Ecto neural progenitor cell (in vitro differentiated cells): ENCODE data around the gene DNAJA3.

ENCODE experiments used
- DNase-seq: peaks from one replicate; pipeline ENCODE4 v3.0.0-alpha.2; 2018; ENCODE audit warnings: low spot score

Gene DNAJA3

DNA sequence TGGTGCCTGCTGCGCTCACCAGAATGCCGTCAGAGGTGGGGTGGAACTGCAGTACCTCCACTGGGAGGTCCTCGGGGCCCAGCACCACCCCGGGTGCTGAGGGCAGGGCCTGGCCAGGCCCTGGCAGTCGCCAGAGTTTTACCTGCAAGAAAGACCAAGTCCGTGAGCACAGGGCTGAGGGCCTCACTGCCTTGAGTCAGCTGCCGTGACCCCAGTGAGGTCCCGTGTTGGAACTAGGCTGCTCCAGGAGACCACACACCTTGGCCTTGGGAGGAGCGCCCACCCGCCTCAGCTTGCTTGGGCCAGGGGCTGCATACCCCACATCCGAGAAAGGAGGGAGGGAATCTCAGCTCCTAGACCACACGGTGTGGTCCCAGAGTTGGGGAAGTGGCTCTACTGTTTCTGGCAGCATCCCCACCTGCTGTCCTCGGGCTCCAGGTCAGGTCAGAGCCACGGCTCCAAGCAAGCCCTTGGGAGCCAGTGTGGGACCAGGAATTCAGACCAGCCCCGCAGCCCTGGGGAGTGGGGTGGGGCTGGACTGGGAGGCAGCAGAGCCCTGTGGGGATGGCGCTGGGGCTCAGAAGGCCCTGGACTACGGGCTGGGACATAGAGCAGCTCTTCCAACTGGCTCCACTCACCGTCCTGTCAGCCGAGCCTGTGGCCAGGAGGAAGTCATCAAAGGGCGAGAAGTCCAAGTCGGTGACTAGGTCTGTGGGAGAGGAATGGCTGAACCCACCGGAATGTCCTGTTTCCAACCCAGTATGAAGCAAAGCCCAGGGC, 17.9 kb upstream of the DNAJA3 start:
- DNase-seq, result no peak

DNA sequence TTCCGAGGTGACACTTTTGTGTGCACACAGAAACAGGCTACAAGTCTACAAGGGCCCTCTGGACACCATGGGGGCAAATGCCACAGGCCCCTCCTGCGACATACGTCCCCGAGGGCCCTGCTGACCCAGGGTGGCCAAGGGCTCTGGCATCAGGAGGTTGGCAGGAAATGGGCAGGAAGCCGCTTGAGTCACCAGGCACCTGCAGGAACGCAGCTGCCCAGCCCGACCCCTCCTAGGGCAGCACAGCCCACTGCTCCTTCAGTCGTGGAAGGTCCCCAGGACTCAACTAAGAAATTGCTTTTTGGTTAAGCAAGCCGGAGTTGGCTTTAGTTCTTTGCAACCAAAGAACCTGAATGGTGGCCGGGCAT, 17.4 kb upstream of the DNAJA3 start:
- no peak for DNase-seq

- no peak for DNase-seq
These were observed 16.4 kb upstream of the DNAJA3 start for GRCh38 chr16:4409081-4409932.

DNA sequence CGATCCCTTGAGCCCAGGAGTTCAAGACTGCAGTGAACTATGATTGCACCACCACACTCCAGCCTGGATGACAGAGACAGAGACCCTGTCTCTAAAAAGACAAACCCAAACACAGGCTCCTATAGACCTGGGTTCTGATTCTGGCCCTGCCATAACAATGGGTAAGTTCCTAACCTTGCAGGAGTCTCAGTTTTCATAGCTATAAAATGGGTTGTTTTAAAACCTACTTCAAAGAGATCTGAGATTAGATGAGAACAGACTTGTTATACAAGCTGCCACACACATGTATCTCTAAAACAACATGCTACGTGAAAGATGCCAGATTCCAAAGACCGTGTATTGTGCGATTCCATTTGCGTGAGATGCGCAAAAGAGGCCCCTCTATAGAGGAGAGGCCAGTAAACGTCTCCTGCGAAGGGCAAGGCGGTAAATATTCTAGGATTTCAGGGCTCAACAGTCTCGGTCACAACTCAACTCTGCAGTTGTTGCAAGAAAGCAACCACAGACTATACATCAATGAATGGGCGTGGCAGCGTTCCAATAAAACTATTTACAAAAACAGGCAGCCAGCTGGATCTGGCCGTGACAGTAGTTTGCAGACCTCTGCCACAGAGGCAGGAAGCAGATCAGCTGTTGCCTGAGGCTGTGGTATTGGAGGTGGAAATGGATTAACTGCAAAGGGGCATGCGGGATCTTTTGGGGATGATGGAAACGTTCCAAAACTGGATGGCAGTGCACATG, 15.2 kb upstream of the DNAJA3 start:
- DNase-seq, result no peak

GRCh38 chr16:4411684-4412083, 14.0 kb upstream of the DNAJA3 start:
- DNase-seq, result no peak

DNA sequence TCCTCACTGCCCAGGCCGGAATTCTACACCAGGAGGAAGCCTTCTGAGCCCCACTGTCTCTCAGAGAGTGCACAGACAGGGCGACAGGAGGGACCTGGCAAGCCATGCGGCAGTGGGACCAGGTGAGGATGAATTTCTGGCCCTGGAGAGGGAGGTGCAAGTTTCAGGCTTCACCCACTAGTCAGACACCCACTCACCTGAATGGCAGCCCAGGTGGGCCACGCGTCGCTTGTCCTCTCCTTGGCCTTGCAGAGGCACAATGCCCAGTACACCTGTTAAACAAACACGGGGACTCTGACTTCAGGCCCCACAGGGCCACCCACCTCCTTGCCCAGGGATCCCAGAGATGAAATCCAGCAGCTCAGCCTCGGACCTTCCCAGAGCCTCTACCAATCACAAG, 13.5 kb upstream of the DNAJA3 start:
- DNase-seq, result no peak

GRCh38 chr16:4412854-4413253, 12.8 kb upstream of the DNAJA3 start:
- no peak for DNase-seq

DNA sequence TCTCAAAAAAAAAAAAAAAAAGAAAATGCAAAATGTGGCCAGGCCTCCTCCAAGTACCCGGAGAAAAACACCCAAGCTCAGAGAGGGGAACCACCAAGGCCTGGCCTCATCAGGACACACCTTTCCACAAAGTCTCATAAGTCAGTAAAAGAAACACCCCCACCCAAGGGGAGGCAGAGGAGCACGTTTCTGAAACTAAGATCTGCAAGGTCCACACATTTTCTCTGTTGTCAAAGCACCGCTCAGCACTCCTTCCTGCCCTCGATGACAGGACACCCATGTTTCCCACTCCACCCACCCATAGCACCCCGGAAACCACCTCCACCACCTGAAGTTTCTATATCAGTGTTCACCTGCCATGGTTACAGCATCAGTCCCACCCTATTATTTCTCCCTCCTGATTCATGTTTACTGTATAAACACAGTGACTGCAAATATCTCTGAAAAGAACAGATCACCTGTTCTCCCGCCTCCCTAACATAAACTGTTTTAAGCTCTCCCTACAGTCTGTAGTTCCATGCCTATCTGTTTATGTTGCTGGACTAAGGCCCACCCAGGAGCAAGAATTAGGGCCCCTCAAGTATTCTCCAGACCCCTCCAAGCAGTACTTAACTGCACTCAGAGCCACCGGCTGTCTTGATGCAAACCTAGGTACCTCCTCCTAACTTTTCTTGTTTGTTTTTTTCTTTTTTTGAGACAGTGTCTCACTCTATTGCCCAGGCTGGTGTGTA, 11.3 kb upstream of the DNAJA3 start:
- no peak for DNase-seq

- no peak for DNase-seq
These were observed 10.0 kb upstream of the DNAJA3 start for GRCh38 chr16:4415538-4416199.

- DNase-seq, result peak; percentile 94
These were observed 9.3 kb upstream of the DNAJA3 start, which contains the start of gene CORO7 for GRCh38 chr16:4416200-4417032. CORO7 (minus strand) TSS chr16:4416596; CDS start chr16:4416518, 78 bp downstream.

DNA sequence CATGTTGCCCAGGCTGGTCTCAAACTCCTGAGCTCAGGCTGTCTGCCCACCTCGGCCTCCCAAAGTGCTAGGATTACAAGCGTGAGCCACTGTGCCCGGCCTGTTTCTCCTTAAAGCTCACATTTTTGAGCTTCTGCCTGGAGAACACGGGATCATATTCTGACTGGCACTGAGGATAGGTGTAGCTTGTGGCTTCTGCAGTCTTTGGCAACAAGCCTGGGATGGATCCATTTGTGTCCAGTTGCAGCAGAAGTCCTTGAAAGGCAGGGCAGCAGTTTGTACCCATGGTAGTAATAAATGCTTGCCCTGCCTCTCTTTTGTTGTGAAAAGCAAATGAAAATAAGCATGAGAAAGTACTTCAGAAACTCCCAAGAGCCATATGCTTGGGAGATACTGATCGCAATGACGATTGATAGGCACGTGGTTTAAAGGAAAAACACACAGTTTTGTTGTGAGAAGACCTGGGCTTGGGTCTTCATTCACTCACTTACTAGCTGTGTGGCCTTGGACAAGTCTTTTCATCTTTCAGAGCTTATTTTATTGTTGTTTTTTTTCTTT, 6.2 kb upstream of the DNAJA3 start:
- DNase-seq, result no peak

GRCh38 chr16:4420505-4421105, 5.1 kb upstream of the DNAJA3 start:
- no peak for DNase-seq

DNA sequence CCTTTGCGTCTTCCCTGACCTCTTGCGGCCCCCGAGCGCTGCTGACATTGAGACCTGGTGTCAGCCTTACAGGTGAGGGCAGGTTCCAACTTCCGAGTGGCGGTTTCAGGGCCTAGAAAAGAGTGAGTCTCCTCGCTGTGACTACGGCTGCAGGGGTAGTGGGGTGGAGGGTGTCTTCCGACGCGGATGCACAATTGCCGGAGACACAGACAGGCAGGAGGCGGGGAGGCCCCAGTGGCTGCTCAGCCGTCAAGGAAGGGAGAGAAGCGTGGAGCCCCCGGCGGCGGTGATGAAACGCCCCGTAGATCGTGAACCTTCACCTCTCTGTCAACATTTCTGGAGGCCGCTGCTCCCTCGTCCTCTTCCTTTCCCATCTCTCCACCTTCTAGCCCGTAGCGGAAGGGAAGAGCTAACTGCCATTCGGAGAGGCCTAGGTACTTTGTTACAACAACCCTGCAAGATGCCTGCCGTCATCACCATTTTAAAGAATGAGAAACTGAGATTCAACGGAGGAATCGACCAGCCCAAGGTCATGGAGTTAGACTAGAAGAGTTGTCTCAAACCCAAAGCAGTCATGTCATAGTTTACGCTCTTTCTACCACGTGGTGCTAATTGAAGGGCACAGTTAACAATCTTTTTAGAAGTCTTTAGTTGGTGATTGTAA, 485 bp downstream of the DNAJA3 start:
- no peak for DNase-seq

DNA sequence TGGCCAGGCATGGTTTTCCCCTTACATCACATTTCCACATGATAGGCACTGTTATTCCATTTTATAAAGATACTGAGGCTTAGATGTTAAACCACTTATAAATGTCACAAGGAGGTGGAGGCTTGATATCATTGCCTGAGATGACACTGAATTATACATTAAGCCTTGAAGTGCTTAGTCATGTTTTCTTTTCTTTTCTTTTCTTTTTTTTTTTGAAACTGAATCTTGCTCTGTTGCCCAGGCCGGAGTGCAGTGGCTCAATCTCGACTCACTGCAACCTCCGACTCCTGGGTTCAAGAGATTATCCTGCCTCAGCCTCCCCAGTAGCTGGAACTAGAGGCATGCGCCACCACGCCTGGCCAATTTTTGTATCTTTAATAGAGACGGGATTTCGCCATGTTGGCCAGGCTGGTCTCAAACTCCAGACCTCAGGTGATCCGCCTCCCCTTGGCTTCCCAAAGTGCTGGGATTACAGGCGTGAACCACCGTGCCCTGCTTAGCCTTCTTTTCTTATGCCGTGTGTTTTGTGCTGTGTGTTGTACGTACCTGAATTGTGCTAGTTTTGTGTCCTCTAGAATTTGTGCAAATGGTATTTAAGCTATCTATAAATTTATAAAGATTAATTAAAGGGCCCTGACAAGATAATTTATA, 1.2 kb downstream of the DNAJA3 start:
- DNase-seq, result no peak

DNA sequence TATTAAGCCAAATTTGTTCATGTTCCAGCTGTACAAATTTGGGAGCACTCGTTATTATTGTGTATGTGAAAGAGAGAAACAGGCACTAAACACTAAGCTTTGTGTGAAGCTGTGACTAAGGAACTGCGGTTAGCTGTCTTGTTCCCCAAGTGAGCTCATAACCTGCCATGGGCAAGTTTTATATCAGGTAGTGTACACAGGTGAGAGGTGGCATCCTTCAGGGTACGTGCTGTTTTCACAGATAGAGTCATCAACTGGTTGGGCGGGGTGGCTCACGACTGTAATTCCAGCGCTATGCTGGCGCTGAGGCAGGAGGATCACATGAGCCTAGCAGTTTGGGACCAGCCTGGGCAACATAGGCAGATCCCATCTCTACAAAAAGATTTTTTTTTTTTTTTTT, 2.8 kb downstream of the DNAJA3 start:
- no peak for DNase-seq

DNA sequence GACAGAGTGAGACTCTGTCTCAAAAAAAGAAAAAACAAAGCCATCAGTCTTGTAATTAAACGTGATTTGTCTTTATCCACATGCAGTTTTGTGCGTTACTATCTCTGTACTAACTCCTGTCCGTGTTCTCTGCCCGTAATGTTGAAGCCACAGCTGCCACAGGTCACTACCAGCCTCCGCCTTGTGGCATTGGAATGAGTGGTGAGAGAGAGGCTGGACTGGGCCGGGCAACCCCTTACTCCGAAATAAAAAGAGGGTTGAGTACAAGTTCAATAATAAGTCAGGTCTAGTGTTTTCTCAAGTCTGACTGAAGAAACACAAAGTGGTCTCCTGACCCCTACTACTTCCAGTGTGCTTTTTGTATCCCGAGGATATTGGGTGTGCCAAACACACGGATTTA, 5.4 kb downstream of the DNAJA3 start:
- no peak for DNase-seq

DNA sequence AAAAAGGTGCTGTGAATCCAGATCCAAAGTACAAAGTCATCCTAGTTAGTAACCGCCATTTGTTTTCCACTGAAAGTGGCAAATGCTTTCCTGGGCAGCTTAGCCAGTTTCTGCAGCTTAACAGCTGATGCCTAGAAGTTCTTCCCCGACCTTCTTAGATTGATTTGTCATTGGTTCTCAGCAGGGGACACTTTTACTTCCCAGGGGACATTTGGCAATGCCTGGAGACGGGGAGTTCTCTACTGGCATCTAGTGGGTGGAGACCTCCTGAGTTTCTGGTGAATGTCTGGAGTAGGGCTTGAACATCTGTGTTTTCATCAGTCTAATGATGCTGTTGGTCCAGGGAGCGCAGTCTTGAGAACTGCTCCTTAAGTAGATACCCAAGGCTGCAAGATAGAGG, 7.6 kb downstream of the DNAJA3 start:
- DNase-seq, result no peak

- DNase-seq, result no peak
These were observed 8.5 kb downstream of the DNAJA3 start for GRCh38 chr16:4433914-4434787.
